HG02642 (cell line): ENCODE results near the gene CHST14.
"Not testable (repeated sequence)": the region's sequence is repeated elsewhere in the genome, so short reads cannot be mapped to it uniquely, and the experiment has no call there.

Experiments used
- ATAC-seq: cut with Tn5 transposase; IDR thresholded peaks from one replicate; pipeline ENCODE4 v1.9.1; 2021; ENCODE audit warnings: mild to moderate bottlenecking; ENCODE audit not compliant: unreplicated experiment, poor library complexity

Gene CHST14

DNA sequence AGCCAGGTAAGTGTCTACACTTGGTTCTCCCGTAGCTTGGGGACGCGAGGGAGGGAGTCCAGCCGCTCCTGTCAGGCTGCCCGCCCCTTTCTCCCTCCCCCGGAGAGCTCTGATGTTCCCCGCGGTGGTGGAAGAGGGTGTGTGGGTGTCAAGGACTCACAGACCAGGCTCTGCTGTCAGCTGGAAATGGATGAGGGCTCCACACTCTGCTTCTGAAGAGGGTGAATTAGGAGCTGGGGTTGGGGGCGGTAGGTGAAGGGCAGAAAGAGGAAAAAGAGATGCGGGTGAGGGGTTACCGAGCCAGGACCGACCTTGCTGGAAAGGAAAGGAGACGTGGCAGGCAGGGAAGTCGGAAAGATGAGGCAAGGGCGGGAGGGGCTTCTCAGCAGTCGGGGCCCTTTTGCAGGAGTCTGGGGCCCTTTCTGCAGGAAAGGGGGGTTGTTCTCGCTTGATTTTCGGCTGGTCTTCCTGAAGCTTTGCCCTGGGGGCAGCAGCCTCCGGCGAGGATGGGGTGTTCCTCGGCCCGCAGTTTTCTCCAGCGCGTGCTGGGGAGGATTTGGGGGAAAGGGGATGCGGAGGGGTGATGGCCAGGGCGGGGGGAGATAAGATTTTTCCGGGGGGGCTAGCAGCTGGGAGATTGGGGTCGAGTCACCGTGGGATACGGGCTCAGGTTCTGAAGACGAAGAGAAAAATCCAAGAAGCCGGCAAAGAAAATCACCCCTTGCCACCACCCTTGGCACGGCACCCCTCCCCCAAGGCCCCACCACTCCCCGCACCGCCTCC lies 30.6 kb upstream of the CHST14 start:
- ATAC-seq, result no peak

DNA sequence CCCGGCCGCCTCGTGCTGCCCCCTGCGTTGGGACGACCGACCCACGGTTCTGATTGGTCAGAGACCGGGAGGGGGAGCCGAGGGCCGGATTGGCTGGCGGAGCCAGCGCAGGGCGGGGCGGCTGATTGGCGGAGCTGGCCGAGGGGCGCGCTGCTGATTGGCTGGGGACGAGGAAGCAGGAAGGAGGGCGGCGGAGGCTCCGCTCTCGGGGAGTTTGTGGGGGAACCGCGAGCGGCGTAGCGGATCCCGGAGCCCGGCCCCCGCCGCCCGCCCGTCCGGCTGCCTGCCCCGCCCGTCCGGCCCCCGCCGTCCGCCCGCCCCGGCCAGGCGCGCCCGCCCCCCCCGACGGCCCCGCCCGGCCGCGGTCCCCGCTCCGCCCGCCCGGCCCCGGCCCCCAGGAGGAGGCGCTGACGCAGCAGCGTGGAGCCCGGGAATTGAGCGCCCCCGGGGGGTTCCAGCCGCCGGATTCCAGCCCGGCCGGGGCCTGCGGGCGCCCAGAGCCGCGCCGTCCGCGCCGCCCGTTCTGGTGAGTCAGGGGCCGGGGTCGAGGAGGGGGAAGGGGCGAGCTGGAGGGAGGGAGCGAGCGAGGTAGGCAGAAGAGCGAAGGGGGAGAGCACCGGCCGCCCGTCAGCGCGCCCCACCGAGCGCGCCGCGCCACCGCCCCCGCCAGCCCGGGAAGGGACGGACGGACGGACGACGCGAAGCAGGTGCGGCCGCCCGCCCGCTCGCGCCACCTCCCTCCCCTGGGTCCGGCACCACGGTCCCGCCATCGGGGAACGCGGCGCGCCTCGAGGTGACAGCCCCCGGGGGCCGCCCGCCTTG lies 29.8 kb upstream of the CHST14 start, which contains the start of gene BAHD1:
Gene BAHD1 (plus strand): TSS at position 211 of the 822 bp plus-strand sequence. CDS start 17,512 bp downstream, outside the sequence.
- ATAC-seq, result peak; percentile 88

GRCh38 chr15:40441565-40442531 lies 28.9 kb upstream of the CHST14 start:
- ATAC-seq, result peak; percentile 2

DNA sequence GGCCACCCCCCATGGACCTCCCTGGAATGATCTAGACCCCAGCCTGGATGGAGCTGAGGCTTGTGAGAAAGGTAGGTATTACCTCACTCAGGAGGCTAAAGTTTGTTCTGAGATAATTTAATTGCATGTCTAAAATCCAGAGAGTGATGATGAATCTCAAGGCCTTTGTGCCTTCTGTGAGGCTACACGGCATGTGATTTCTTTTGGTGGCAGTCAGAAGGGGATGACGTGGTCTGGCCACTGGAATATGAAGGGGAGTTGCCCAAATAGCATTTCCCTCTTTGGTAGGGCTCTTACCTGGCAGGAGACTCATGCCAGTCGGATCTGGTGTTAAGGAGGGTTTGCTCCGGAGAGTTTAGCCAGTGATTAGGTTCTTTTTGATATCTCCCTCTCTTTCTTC lies 27.5 kb upstream of the CHST14 start:
- no peak for ATAC-seq

DNA sequence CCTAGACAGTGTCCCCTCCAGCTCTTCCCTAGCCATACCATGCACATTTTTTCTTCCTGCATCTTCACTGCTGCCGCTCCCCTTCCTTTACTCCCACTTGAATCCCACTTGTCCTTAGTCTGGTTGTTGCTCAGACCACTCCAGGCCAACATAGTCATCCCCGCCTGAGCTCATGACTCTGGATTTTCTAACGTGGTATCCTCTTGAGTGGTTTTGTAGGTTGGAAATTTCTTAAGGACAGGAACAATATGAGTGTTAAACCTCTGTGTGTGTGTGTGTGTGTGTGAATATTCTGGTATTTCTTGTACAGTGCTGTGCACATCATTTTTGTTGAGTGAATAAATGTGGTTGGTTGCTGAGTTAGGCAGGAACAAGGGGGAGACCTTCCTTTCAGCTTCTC lies 26.9 kb upstream of the CHST14 start:
- no peak for ATAC-seq

DNA sequence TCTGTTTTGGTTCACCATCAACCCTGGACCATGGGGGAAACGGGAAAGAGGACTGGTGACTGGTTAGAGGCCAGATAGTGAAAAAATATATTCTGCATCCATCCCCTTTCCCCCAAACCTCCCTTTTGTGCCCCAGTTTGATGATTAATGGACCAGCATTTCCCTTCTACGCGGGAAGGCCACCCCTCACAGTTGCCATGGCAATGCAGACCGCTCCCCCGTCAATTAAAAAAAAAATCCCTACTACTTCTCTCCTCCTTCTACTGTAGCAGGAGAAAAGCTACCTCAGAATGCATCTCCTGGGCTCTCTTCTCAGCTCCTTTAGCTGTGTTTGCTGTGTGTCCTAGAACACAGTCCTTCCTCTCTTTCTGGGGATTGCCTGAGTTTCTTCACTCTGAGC lies 26.0 kb upstream of the CHST14 start:
- no peak for ATAC-seq

DNA sequence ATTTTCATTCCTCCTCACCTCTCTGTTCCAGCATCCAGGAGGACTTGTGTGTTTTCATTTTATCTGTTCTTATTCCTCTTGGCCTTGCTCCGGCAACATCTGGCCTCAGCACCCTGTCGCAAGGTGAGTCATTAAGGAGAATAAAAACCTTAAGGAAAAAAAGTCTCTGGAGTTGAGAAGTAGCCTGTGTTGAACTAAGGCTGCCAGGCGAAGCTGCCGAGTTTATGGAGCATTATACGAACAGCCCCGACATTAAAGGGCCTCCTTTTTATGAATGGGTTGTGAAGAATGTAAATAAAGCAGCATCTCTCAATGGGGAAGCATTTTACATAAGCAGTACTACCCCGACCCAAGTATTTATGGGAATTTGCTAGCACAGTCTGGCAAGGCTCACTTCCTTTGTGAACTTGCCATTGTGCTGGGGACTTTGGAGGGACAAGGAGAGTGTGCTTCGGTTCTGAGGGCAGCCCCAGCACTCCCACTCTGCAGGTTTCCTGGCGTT lies 25.3 kb upstream of the CHST14 start:
- ATAC-seq, result no peak

GRCh38 chr15:40446144-40446543 lies 24.6 kb upstream of the CHST14 start:
- no peak for ATAC-seq

GRCh38 chr15:40448354-40448753 lies 22.4 kb upstream of the CHST14 start:
- ATAC-seq, result no peak

DNA sequence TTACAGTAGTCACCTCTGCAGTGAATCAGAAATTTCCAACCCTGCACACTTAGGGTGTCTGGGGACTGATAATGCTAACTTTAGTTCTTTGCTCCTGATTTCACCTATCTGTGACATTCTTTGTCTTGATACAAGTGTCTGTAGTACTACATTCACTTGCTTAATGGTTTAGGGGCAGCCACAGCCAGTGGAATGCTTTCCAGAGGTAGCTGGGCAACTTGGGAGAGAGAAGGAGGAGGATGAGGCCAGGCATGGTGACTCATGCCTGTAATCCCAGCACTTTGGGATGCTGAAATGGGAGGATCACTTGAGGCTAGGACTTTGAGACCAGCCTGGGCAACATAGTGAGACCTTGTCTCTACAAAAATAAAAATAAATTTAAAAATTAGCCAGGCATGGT lies 21.5 kb upstream of the CHST14 start:
- ATAC-seq, result no peak

- ATAC-seq, result no peak
Measured at GRCh38 chr15:40450047-40450446, 20.7 kb upstream of the CHST14 start.

DNA sequence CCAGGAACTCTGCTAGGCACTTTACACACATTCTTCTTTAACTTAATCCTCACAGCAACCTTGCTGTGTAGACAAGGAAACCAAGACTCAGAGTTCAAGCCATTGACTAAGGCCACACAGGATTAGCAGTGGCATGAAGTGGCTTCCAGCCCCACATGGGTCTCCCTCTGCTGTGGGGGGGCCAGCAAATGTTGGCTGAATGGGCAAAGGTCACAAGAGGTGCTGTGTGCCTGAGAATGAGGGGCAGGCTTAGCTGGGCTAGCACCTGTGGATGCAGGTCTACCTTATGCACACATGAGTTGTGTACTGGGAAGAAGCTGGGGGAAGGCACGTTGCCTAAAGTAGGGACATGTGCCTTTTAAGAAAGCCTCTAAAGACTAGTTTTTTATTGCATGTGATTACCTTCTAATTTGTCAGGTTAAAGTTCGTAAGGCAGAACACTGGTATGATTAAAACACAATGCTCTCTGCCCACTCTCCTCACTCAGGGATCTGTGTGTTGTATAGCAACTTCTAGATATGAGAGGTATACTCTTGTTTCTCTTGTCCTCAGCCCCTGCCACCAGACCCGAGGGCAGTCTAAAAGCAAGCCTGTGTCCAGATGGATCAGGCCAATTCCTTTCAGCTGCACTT lies 19.1 kb upstream of the CHST14 start:
- ATAC-seq, result no peak

GRCh38 chr15:40452296-40453090 lies 18.3 kb upstream of the CHST14 start:
- ATAC-seq, result peak; percentile 52

DNA sequence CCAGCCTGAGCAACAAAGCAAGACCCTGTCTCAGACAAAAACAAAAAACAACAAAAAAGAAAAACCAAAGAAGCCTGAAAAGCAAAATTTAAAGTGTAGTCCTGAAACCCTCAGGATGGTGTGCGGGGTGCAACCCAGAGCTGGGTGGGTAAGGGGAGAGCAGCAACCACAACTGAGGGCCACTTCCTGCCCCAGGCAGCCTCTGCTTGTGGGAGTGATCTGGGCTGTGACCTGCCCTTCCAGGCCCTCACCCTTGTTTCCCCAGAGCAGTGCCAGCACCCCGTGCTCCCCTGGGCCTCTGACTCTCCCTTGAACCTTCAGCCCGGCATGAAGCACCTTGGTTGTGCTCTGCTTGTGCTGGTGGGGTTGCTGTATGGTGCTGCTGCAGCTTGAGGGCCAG lies 16.8 kb upstream of the CHST14 start:
- ATAC-seq, result not testable (repeated sequence)

GRCh38 chr15:40454904-40455391 lies 15.8 kb upstream of the CHST14 start:
- no peak for ATAC-seq

DNA sequence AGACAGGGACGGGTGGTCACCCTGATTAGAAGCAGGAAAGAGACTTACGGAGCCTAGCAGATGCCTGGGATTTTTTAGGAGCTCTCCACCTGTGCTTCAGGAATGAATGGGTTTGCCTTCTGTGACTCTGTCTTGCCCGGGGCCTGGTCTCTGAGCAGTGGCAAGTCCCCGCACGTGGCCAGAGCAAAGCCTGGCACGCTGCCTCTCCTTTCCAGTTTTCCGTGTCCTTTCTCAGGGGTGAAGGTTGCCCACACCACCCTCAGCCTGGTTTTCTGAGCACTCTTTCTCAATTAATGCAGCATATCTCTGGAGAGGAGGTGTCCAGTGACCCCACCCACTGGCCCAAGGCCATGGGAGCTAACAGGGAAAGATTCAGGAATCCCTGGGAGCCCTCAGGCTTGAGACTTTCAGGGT lies 14.5 kb upstream of the CHST14 start:
- ATAC-seq, result no peak

GRCh38 chr15:40456738-40457137 lies 14.0 kb upstream of the CHST14 start:
- ATAC-seq, result no peak

GRCh38 chr15:40458495-40459371 lies 12.1 kb upstream of the CHST14 start:
- ATAC-seq, result no peak
